NB4 (cell line): ENCODE data around the gene GLI3.

Source experiments
- TF ChIP-seq, protein P1 (sequence below): IDR thresholded peaks from one replicate; pipeline ENCODE4 v1.5.1; 2012; ENCODE audit warnings: low read depth, low read length
- TF ChIP-seq, protein P2 (sequence below): IDR thresholded peaks from 2 replicates; pipeline ENCODE4 v1.6.1; 2011; ENCODE audit warnings: low read depth, low read length

DNA sequence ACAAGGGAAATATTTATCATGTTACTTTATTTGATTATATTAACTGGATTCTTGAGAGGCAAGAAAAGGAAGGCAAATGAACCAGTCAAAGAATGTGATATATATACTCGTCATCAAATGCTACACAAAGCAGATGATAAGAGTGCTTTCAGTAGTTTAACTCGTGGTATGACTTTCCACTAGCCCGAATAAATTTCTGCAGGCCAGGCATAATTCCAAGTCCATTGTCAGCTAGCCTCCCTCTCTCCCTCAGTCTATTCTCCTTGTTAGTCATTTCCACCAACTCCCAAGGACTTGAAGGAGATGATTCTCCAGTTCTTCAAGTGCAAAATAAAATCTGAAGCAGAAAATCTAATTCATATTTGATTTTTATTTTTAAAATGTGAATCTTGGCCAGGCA, 190.5 kb downstream of the GLI3 start:
- TF ChIP-seq, protein P1, sequence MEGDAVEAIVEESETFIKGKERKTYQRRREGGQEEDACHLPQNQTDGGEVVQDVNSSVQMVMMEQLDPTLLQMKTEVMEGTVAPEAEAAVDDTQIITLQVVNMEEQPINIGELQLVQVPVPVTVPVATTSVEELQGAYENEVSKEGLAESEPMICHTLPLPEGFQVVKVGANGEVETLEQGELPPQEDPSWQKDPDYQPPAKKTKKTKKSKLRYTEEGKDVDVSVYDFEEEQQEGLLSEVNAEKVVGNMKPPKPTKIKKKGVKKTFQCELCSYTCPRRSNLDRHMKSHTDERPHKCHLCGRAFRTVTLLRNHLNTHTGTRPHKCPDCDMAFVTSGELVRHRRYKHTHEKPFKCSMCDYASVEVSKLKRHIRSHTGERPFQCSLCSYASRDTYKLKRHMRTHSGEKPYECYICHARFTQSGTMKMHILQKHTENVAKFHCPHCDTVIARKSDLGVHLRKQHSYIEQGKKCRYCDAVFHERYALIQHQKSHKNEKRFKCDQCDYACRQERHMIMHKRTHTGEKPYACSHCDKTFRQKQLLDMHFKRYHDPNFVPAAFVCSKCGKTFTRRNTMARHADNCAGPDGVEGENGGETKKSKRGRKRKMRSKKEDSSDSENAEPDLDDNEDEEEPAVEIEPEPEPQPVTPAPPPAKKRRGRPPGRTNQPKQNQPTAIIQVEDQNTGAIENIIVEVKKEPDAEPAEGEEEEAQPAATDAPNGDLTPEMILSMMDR, result no peak
- TF ChIP-seq, protein P2, sequence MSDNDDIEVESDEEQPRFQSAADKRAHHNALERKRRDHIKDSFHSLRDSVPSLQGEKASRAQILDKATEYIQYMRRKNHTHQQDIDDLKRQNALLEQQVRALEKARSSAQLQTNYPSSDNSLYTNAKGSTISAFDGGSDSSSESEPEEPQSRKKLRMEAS, result no peak
